ENCODE measurements around the gene BRK1.
"Not testable (repeated sequence)": the region's sequence is repeated elsewhere in the genome, so short reads cannot be mapped to it uniquely, and the experiment has no call there.

BRK1 gene

DNA sequence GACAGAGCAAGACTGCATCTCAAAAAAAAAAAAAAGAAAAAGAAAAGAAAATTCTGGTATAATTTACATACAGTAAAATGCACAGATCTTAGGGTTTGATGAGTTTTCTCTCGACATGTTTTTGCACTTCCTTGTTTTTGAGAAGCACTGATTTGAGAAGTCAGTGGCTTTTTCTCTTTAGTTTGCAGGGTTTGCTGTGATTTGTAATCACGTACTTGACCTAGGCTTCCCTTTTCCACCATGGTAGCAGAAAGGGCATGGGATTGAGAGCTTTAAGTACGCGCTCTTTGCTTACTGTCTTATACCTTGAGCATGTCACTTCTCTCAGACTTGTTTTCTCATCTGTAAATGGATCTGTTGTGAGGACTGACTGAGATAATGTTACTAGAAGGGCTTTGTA is 30.2 kb downstream of the BRK1 start:
- DNase-seq, result no peak

- DNase-seq, result peak in 1 of 2 donors; percentile 25
These were observed 33.8 kb downstream of the BRK1 start for GRCh38 chr3:10149226-10149625.

DNA sequence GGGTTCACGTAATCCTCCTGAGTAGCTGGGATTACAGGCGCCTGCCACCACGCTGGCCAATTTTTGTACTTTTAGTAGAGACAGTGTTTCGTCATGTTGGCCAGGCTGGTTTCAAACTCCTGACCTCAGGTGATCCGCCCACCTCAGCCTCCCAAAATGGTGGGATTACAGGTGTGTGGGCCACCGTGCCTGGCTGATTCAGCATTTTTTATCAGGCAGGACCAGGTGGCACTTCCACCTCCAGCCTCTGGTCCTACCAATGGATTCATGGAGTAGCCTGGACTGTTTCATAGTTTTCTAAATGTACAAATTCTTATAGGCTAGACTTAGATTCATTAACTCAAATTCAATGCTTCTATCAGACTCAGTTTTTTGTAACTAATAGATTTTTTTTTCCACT is 35.5 kb downstream of the BRK1 start:
- DNase-seq, result no peak

GRCh38 chr3:10154335-10155122 is 39.1 kb downstream of the BRK1 start:
- DNase-seq, result no peak

DNA sequence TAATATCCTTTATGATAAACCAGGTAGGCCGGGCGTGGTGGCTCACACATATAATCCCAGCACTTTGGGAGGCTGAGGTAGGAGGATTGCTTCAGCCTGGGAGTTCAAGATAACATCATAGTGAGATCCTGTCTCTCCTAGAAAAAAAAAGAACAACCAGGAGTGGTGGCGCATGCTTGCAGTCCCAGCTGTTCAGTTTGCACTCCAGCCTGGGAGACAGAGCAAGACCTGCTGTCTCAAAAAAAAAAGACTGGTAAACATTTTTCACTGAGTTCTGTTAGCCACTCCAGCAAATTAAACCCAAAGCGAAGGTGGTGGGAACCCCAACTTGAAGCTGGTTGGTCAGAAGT is 39.6 kb downstream of the BRK1 start:
- no peak for DNase-seq

- DNase-seq, result no peak
These were observed 40.2 kb downstream of the BRK1 start for GRCh38 chr3:10155658-10156057.

DNA sequence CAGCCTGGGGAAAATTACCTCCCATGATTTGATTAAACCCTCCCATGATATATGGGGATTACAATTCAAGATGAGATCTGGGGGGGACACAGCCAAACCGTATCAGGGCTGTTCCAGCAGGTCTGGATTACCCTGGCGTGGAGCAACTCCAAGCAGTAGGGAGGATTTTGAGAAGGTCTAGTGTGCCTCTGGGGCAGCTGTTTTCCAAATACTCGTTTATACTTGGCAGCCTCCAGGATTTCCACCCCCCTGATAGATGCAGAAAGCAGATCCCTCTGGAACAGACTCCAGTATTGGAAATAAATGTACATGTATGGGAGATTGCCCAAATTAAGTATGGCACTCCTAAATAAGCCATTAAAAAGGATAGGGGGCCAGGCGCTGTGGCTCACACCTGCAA is 41.6 kb downstream of the BRK1 start:
- DNase-seq, result no peak

DNA sequence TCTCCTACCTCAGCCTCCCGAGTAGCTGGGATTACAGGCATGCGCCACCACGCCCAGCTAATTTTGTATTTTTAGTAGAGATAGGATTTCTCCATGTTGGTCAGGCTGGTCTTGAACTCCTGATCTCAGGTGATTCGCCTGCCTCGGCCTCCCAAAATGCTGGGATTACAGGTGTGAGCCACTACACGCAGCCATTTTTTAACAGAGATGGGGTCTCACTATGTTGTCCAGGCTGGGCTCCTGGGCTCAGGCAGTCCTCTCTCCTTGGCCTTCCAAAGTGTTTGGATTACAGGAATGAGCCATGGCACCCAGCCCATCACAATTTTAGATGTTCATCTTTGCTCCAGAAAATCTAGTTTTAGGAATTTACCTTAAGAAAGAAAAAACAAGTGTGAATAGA is 43.1 kb downstream of the BRK1 start:
- not testable (repeated sequence) for DNase-seq

DNA sequence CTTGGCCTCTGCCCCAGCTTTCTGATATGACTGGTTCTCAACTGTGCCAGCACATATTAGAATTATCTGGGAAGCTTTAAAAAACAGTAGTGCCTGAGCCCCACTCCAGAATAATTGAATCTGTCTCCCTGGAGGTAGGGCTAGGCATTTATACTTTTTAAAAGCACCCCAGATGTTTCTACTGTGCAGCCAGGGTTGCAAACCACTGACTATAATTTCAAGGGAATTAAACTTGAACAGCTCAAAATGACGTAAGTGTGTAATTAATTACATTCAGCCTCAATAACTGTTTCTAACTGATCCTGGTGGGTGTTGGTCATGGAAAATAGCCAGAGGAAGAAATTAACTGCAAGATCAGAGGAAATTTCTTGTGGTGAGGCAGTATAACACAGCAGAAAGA is 44.9 kb downstream of the BRK1 start:
- no peak for DNase-seq

DNA sequence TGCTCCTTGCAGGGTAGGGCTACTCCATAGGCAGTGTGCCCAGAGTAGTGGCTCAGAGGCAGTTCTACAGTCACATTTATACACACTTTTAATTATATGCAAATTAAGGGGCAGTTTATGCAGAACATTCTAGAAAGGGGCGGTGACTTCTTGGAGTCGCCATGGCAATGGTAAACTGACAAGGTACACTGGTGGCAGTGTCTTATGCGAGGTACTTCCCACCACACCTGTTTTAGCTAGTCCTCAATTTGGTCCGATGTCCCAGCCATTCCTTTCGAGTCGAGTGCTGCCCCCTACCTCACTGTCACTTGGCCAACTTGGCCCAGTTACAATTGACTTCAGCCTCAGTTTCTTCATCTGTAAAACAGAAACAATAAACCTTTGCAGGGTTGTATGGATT is 45.5 kb downstream of the BRK1 start:
- DNase-seq, result no peak

GRCh38 chr3:10162185-10162584 is 46.7 kb downstream of the BRK1 start:
- DNase-seq, result no peak

GRCh38 chr3:10164201-10164545 is 48.7 kb downstream of the BRK1 start:
- not testable (repeated sequence) for DNase-seq

DNA sequence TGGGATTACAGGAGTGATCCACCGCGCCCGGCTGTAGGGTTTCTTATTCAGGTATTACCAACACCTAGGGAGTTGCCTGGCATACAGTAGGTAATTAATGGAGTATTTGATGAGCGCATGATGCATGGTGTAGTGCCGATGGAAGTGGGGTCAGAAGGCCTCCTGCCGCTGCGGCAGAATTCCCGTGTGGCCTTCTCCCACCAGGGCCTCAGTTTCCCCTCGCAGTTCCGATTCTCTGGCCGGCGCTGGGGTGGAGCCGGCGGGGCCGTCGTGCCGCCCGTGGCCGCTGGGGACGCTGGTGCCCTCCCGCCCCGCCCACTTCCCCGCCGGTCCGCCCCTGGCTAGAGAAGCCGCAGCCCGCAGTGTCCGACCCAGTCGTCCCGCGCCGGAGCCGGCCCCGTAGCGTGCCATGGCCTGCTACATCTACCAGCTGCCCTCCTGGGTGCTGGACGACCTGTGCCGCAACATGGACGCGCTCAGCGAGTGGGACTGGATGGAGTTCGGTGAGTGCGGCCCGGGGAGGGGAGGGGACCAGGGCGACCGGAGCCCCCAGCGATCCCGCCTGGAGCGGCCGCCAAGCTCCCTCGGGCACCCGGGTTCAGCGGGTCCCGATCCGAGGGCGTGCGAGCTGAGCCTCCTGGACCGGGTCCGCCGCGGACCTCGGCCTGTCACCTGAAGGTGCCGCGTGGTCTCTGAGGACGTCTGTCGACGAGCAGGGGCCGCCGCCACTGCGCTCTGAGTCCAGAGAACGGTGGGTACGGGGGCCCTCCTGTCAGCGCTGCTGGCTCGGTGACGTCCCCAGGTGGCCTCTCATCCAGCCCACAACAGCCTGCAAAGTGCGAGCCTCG is 49.3 kb downstream of the BRK1 start, which contains the start of gene IRAK2:
Gene IRAK2 (plus strand): TSS at position 374 of the 848 bp plus-strand sequence. CDS start 36 bp downstream, at position 410.
- peak; percentile 54 to 64 for DNase-seq

DNA sequence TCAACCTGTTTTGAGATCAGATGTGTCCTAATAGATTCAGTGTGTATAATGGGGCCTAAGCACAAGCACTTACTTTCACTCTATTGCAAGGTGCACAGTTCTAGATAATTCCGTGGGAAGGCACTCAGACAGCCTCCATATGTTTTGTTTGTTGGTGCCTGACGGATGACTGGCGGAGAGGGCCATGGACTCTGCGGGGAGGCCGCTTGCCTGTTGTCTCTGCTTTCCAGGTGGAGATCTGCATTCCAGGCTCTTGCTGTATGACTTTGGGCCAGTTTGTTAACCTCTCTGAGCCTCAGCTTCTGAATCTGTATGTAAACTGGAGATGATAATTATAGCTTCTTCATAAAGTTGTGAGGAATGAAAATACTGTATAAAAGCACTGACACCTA is 50.7 kb downstream of the BRK1 start:
- no peak for DNase-seq

- DNase-seq, result no peak
These were observed 53.6 kb downstream of the BRK1 start for GRCh38 chr3:10169000-10169496.

GRCh38 chr3:10170915-10171478 is 55.5 kb downstream of the BRK1 start:
- DNase-seq, result no peak

DNA sequence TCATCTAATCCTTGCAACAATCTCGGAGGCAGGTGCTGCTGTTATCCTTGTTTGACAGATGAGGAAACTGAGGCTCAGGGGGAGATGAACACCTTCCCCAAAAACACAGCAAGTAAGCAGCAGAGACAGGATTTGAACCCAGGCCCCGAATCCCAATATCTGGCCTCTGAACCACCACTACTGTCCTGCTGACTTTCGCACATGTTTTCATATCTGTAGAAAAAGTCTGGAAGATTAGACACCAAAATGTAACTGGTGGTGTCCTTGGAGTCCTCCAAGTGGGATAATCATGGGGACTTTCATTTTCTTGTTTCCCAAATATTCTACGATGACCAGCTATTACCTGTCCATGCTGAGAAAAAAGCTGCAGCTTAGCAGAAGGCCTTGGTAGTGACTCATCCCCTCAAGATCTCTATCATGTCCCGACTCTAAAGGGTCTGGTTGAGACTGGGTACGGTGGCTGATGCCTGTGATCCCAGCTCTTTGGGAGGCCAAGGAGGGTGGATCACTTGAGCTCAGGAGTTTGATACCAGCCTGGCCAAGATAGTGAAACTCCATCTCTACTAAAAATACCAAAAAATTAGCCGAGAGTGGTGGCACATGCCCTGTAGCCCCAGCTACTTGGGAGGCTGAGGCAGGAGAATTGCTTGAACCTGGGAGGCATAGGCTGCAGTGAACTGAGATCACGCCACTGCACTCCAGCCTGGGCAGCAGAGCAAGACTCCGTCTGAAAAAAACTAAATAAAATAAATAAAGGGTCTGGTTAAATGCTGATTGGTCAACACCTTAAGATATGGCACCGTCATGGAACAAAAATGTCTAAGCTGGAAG is 57.8 kb downstream of the BRK1 start:
- DNase-seq, result no peak

DNA sequence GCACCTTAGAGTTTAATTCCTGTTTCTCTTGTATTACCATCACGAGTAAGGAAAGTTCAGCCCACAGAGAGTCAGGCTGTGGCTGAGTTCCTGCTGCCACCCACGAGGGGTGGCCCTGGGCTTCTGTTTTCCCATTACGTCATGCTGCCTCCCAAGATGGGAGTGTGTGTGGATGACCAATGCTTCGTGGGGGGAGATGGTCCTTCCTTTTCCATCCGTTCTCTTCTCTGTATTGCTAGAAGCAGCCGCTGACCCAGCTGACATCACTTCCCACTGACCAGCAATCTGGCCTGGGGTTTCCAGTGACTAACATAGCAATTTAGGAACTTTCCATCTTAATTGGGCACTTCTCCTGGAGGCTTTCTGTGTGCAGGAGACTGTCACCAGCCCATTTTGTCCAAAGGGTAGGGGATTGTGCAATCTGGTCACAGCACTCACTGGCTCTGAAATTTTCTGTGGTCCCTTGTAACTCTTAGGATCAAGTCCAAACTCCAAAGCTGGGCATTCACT is 58.5 kb downstream of the BRK1 start:
- DNase-seq, result peak; percentile 29 to 86

DNA sequence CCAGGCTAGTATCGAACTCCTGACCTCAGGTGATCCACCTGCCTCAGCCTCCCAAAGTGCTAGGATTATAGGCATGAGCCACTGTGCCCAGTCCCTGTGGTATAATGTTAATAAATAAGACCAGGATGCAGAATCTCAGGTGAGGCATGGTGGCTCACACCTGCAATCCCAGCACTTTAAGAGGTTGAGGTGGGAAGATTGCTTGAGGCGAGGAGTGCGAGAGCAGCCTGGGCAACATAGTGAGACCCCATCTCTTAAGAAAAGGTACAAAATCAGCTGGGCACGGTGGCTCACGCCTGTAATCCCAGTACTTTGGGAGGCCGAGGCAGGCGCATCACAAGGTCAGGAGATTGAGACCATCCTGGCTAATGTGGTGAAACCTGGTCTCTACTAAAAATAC is 59.9 kb downstream of the BRK1 start:
- DNase-seq, result not testable (repeated sequence)

GRCh38 chr3:10176150-10176549 is 60.7 kb downstream of the BRK1 start:
- DNase-seq, result not testable (repeated sequence)
